ENCODE measurements around the gene HECTD2.

HECTD2 gene

DNA sequence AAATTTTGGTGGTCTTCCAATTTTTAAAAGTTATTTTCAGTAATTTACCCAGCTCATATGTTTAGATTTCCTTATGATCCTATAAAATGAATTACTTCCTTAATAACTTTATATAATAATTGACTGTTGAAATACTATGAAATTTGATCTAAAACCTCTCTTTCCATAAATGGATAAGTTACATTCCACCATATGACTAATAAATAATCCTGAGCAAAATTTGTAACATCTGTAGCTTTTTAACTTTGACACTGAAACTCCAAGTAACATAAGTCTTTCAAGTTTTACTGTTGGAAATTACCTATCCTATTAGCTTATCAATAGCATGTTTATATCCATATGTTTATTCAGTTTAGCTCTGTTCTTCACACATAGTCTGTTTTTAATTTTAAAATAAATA, 85.3 kb downstream of the HECTD2 start:
- H3K9me3 ChIP-seq (ENCODE audit: insufficient read depth, low read depth, low read length) = no peaks in the 10 kb centered on the region
- H3K36me3 ChIP-seq (ENCODE audit: insufficient read depth, low read length) = no peaks in the 10 kb centered on the region
- H3K4me2 ChIP-seq (ENCODE audit: low read depth, low read length, poor library complexity, severe bottlenecking) = no peak overlapping the region
- H3K9me2 ChIP-seq (replicated peaks; ENCODE audit: low read depth, low read length) = no peaks in the 10 kb centered on the region
- H4K20me1 ChIP-seq (ENCODE audit: insufficient read depth, low read length, poor library complexity, severe bottlenecking) = no peaks in the 10 kb centered on the region
- no peaks in the 10 kb centered on the region for H3K4me1 ChIP-seq (ENCODE audit: insufficient read depth, low read length, poor library complexity, severe bottlenecking)
- no peak overlapping the region for H2AFZ ChIP-seq (ENCODE audit: low read length)
- H3K27me3 ChIP-seq (ENCODE audit: insufficient read depth, low read length, poor library complexity, severe bottlenecking) = no peaks in the 10 kb centered on the region
- TF ChIP-seq, protein P1, sequence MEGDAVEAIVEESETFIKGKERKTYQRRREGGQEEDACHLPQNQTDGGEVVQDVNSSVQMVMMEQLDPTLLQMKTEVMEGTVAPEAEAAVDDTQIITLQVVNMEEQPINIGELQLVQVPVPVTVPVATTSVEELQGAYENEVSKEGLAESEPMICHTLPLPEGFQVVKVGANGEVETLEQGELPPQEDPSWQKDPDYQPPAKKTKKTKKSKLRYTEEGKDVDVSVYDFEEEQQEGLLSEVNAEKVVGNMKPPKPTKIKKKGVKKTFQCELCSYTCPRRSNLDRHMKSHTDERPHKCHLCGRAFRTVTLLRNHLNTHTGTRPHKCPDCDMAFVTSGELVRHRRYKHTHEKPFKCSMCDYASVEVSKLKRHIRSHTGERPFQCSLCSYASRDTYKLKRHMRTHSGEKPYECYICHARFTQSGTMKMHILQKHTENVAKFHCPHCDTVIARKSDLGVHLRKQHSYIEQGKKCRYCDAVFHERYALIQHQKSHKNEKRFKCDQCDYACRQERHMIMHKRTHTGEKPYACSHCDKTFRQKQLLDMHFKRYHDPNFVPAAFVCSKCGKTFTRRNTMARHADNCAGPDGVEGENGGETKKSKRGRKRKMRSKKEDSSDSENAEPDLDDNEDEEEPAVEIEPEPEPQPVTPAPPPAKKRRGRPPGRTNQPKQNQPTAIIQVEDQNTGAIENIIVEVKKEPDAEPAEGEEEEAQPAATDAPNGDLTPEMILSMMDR (conservative IDR thresholded peaks at IDR 0.05; ENCODE audit: low read length) = no peak
- TF ChIP-seq EZH2phosphoT487 (IDR thresholded peaks at IDR 0.05; ENCODE audit: borderline replicate concordance) = no peak
- H3K79me2 ChIP-seq (ENCODE audit: insufficient read depth, low read length) = no peaks in the 10 kb centered on the region
- H3K4me3 ChIP-seq (ENCODE audit: low read length, poor library complexity, severe bottlenecking) = no peak overlapping the region
- no peaks in the 10 kb centered on the region for H3F3A ChIP-seq (ENCODE audit: low read depth)
- H3K9ac ChIP-seq (ENCODE audit: low read depth, low read length, poor library complexity, severe bottlenecking) = no peak overlapping the region

DNA sequence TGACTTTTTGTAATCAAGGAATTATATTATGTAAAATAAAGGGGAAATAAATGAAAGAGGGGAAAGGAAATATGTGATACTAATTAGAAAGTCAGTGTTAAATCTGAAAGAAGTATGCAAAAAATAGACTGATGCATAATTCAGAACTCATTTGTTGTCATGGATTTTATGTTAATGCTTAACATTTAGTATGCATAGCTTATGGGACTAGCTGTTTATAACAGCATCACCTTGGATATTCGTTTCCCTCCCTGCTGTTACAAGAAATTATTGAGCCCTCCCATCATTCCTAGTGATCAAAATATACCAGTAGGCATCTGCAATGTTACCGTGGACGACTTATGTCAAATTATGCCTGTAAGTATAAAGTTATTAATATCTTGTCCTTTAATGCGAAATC, 85.9 kb downstream of the HECTD2 start:
- Histone ChIP-seq H4K20me1 (ENCODE audit: insufficient read depth, low read length, poor library complexity, severe bottlenecking) (no peaks in the 10 kb centered on the region), H3K79me2 (ENCODE audit: insufficient read depth, low read length) (no peaks in the 10 kb centered on the region), H3K9ac (ENCODE audit: low read depth, low read length, poor library complexity, severe bottlenecking) (no peak overlapping the region), H2AFZ (ENCODE audit: low read length) (no peak overlapping the region), H3K9me3 (ENCODE audit: insufficient read depth, low read depth, low read length) (no peaks in the 10 kb centered on the region), H3K36me3 (ENCODE audit: insufficient read depth, low read length) (no peaks in the 10 kb centered on the region), H3K27me3 (ENCODE audit: insufficient read depth, low read length, poor library complexity, severe bottlenecking) (no peaks in the 10 kb centered on the region), H3K4me1 (ENCODE audit: insufficient read depth, low read length, poor library complexity, severe bottlenecking) (no peaks in the 10 kb centered on the region), H3K4me3 (ENCODE audit: low read length, poor library complexity, severe bottlenecking) (no peak overlapping the region), H3K9me2 (replicated peaks; ENCODE audit: low read depth, low read length) (no peaks in the 10 kb centered on the region), H3F3A (ENCODE audit: low read depth) (no peaks in the 10 kb centered on the region), H3K4me2 (ENCODE audit: low read depth, low read length, poor library complexity, severe bottlenecking) (no peak overlapping the region)
- TF ChIP-seq, protein P1 (conservative IDR thresholded peaks at IDR 0.05; ENCODE audit: low read length) = no peak
- no peak for TF ChIP-seq EZH2phosphoT487 (IDR thresholded peaks at IDR 0.05; ENCODE audit: borderline replicate concordance)

GRCh38 chr10:91511549-91512330, 101.6 kb downstream of the HECTD2 start:
- H3K4me2 ChIP-seq (ENCODE audit: low read depth, low read length, poor library complexity, severe bottlenecking) = no peak overlapping the region
- H3K9me3 ChIP-seq (ENCODE audit: insufficient read depth, low read depth, low read length) = no peaks in the 10 kb centered on the region
- no peaks in the 10 kb centered on the region for H3K9me2 ChIP-seq (replicated peaks; ENCODE audit: low read depth, low read length)
- no peak overlapping the region for H2AFZ ChIP-seq (ENCODE audit: low read length)
- no peaks in the 10 kb centered on the region for H3K36me3 ChIP-seq (ENCODE audit: insufficient read depth, low read length)
- H3K79me2 ChIP-seq (ENCODE audit: insufficient read depth, low read length) = no peaks in the 10 kb centered on the region
- TF ChIP-seq, protein P1 (conservative IDR thresholded peaks at IDR 0.05; ENCODE audit: low read length) = no peak
- TF ChIP-seq EZH2phosphoT487 (IDR thresholded peaks at IDR 0.05; ENCODE audit: borderline replicate concordance) = no peak
- H3K27me3 ChIP-seq (ENCODE audit: insufficient read depth, low read length, poor library complexity, severe bottlenecking) = no peaks in the 10 kb centered on the region
- H4K20me1 ChIP-seq (ENCODE audit: insufficient read depth, low read length, poor library complexity, severe bottlenecking) = no peaks in the 10 kb centered on the region
- H3K4me1 ChIP-seq (ENCODE audit: insufficient read depth, low read length, poor library complexity, severe bottlenecking) = no peaks in the 10 kb centered on the region
- no peak overlapping the region for H3K4me3 ChIP-seq (ENCODE audit: low read length, poor library complexity, severe bottlenecking)
- H3K9ac ChIP-seq (ENCODE audit: low read depth, low read length, poor library complexity, severe bottlenecking) = no peak overlapping the region
- H3F3A ChIP-seq (ENCODE audit: low read depth) = no peaks in the 10 kb centered on the region
